A549 (cell line): ENCODE results near the gene CAMKK2. TPM values are rescaled to one million over a fixed set of nuclear protein-coding genes. Genes with fewer than 3 reads are reported as not detected.

ENCODE experiments used
- ATAC-seq, 2 experiments: fragments of 200-7000 bp in 1 of 2; fragments of >200 bp in 1 of 2; cut with Nextera tagmentation in 1 of 2; cut with Tn5 transposase in 1 of 2; 3 replicates each; pipeline versions ENCODE4 v1.8.0 to v1.9.1; 2018 to 2020; ENCODE audit warnings: mild to moderate bottlenecking in 1 of 2, moderate library complexity in 1 of 2
- CTCF ChIA-PET: fragments of 300-600 bp; sonication (Branson Sonifier 250); formaldehyde crosslinking; extraction: SDS; loops from one replicate; lab custom pipeline; 2021; ENCODE audit warnings: antibody characterized with exemption, inconsistent platforms; lab: Yijun Ruan, JAX
- POLR2A ChIA-PET: fragments of 350-600 bp; formaldehyde crosslinking; extraction: SDS; loops from one replicate; lab custom pipeline; 2021; ENCODE audit warnings: antibody characterized with exemption, inconsistent platforms; lab: Yijun Ruan, JAX
- DNase-seq, 2 experiments: peaks; one replicate each; pipeline versions ENCODE4 v3.0.0 to v3.0.0-alpha.2; 2011 to 2016; ENCODE audit warnings: low read depth in 1 of 2, low spot score in 1 of 2
- FAIRE-seq: peaks from 2 replicates; lab custom pipeline; 2011; peaks lifted over from hg19 to GRCh38; lab: Jason Lieb, UNC
- H3K27ac ChIP-seq, 2 experiments: fragments of >200 bp; sonication (Bioruptor Twin); formaldehyde crosslinking; 3 replicates each; pipeline ENCODE4 v1.5.1; 2016 to 2017
- H3K4me1 ChIP-seq: fragments of >200 bp; sonication (Bioruptor Twin); formaldehyde crosslinking; 3 replicates; pipeline ENCODE4 v1.6.1; 2016
- H3K4me2 ChIP-seq: fragments of >200 bp; sonication (Bioruptor Twin); formaldehyde crosslinking; 3 replicates; pipeline ENCODE4 v1.6.1; 2016
- H3K4me3 ChIP-seq: fragments of >200 bp; sonication (Bioruptor Twin); formaldehyde crosslinking; 3 replicates; pipeline ENCODE4 v1.5.1; 2016
- H3K9me3 ChIP-seq: fragments of >200 bp; sonication (Bioruptor Twin); formaldehyde crosslinking; 3 replicates; pipeline ENCODE4 v1.6.1; 2016
- BCL3 ChIP-seq: fragments of >200 bp; sonication (Bioruptor Twin); formaldehyde crosslinking; IDR thresholded peaks from 3 replicates; pipeline ENCODE4 v1.6.1; 2016
- CBX2 ChIP-seq: fragments of 200-600 bp; sonication (generic); IDR thresholded peaks from 2 replicates; pipeline ENCODE4 v1.6.1; 2016; ENCODE audit warnings: low read depth, mild to moderate bottlenecking, borderline replicate concordance
- CBX8 ChIP-seq: fragments of 200-600 bp; sonication (generic); IDR thresholded peaks from 2 replicates; pipeline ENCODE4 v1.6.1; 2016
- CHD2 ChIP-seq: fragments of 150-350 bp; IDR thresholded peaks from 2 replicates; pipeline ENCODE4 v1.6.1; 2014; ENCODE audit warnings: low read length; ENCODE audit not compliant: partially characterized antibody
- CHD4 ChIP-seq: fragments of 200-600 bp; sonication (generic); IDR thresholded peaks from 2 replicates; pipeline ENCODE4 v1.6.1; 2016; ENCODE audit warnings: antibody characterized with exemption, mild to moderate bottlenecking, borderline replicate concordance
- E2F6 ChIP-seq: IDR thresholded peaks from 2 replicates; pipeline ENCODE4 v1.6.1; 2012; ENCODE audit warnings: low read depth, borderline replicate concordance
- EHF ChIP-seq: fragments of 250-450 bp; sonication (Bioruptor Pico); IDR thresholded peaks from 2 replicates; pipeline ENCODE4 v1.5.0; 2020; ENCODE audit warnings: mild to moderate bottlenecking
- EHMT2 ChIP-seq: fragments of 200-600 bp; sonication (generic); IDR thresholded peaks from 2 replicates; pipeline ENCODE4 v1.6.1; 2016; ENCODE audit warnings: antibody characterized with exemption, low read depth, mild to moderate bottlenecking, moderate library complexity
- HDAC2 ChIP-seq: fragments of 200-600 bp; sonication (generic); IDR thresholded peaks from 2 replicates; pipeline ENCODE4 v1.6.1; 2016
- HES2 ChIP-seq: fragments of >200 bp; sonication (Bioruptor Twin); formaldehyde crosslinking; IDR thresholded peaks from 2 replicates; pipeline ENCODE4 v1.6.1; 2016
- HEYL ChIP-seq: fragments of 250-450 bp; sonication (Bioruptor Pico); IDR thresholded peaks from 2 replicates; pipeline ENCODE4 v1.8.0; 2021; ENCODE audit warnings: mild to moderate bottlenecking, moderate library complexity
- HMGXB4 ChIP-seq: fragments of 250-450 bp; sonication (Bioruptor Pico); IDR thresholded peaks from 2 replicates; pipeline ENCODE4 v1.5.0; 2021; ENCODE audit warnings: mild to moderate bottlenecking, moderate library complexity, borderline replicate concordance
- HOXA7 ChIP-seq: fragments of 250-450 bp; sonication (Bioruptor Pico); IDR thresholded peaks from 2 replicates; pipeline ENCODE4 v1.5.0; 2020; ENCODE audit warnings: mild to moderate bottlenecking, moderate library complexity
- JUNB ChIP-seq: fragments of >200 bp; sonication (Bioruptor Twin); formaldehyde crosslinking; IDR thresholded peaks from 2 replicates; pipeline ENCODE4 v1.6.1; 2016
- KDM1A ChIP-seq: fragments of 200-600 bp; sonication (generic); IDR thresholded peaks from 2 replicates; pipeline ENCODE4 v1.6.1; 2016; ENCODE audit warnings: low read depth, mild to moderate bottlenecking
- KDM5A ChIP-seq: fragments of 200-600 bp; sonication (generic); IDR thresholded peaks from 2 replicates; pipeline ENCODE4 v1.6.1; 2016; ENCODE audit warnings: antibody characterized with exemption, mild to moderate bottlenecking
- MAFK ChIP-seq: fragments of 450-650 bp; IDR thresholded peaks from 2 replicates; pipeline ENCODE4 v1.6.1; 2014; ENCODE audit not compliant: partially characterized antibody
- POLR2AphosphoS2 ChIP-seq: conservative IDR thresholded peaks from 2 replicates; pipeline ENCODE4 v1.6.1; 2012; ENCODE audit warnings: low read length, improper control_type of control experiment, inconsistent platforms
- USF2 ChIP-seq: fragments of 450-650 bp; IDR thresholded peaks from 2 replicates; pipeline ENCODE4 v1.6.1; 2014; ENCODE audit warnings: antibody characterized with exemption
- ZFP36 ChIP-seq: fragments of 450-650 bp; IDR thresholded peaks from 2 replicates; pipeline ENCODE4 v1.6.1; 2014; ENCODE audit warnings: borderline replicate concordance; ENCODE audit not compliant: partially characterized antibody
- ZSCAN20 ChIP-seq: fragments of 250-450 bp; sonication (Bioruptor Pico); IDR thresholded peaks from 2 replicates; pipeline ENCODE4 v1.8.0; 2022; ENCODE audit warnings: mild to moderate bottlenecking, moderate library complexity
- WGBS: methylation state at CpG from one replicate; pipeline ENCODE4 v1.1.6; 2017; ENCODE audit errors: missing lambda C conversion rate; 5-methylcytosine and 5-hydroxymethylcytosine counted together
- polyA plus RNA-seq, 4 experiments: library from polyadenylated mRNA; depleted of rRNA in 3 of 4; stranded (reverse); fragments of >200 nt; fragmentation: RNase III in 1 of 4; extraction: RNeasy Plus Mini Kit Qiagen cat#74134 plus additional on column Dnase treatment in 1 of 4; gene quantifications; 2 replicates in 3 of 4; 3 replicates in 1 of 4; pipeline ENCODE4 v1.2.3, GENCODE V29; 2011 to 2017

Gene CAMKK2
- polyA plus RNA-seq, 2 of the 4 experiments (the other 2 are of a cell fraction), result 15.3 to 24.8 TPM

- CTCF ChIA-PET, result interaction anchor here (0.6 to 2.3 kb wide), 7 partner anchors 12 to 237 kb away, joined by 3 to 7 read pairs (median 3); no protein-coding TSS in a partner anchor
- H3K9me3 ChIP-seq, result no peaks in the 10 kb centered on the region
- WGBS, result 43% methylated on average over 7 of the region's 7 CpGs
- no peak for TF ChIP-seq CHD2
- TF ChIP-seq MAFK, result no peak
- no peak for TF ChIP-seq HDAC2
- TF ChIP-seq KDM5A, result no peak
- no peak for TF ChIP-seq POLR2AphosphoS2
- no peak for TF ChIP-seq HOXA7 (CRISPR knock-in tag)
- TF ChIP-seq HMGXB4, result no peak
- TF ChIP-seq HEYL (CRISPR knock-in tag), result no peak
- TF ChIP-seq ZSCAN20 (CRISPR knock-in tag), result no peak
- no peak for TF ChIP-seq EHMT2
- no peak for TF ChIP-seq E2F6
- no peak for TF ChIP-seq USF2
- TF ChIP-seq EHF (CRISPR knock-in tag), result no peak
- TF ChIP-seq BCL3, result no peak
- TF ChIP-seq HES2, result no peak
- TF ChIP-seq CBX2, result no peak
- no peak for TF ChIP-seq CBX8
- TF ChIP-seq, all 56 proteins: peak for 0
- Histone ChIP-seq H3K4me2 (peak overlapping the region; percentile 92), H3K4me1 (peaks cover 13% of the 10 kb centered on the region), H3K27ac (peak overlapping the region; percentile 91 to 95; a peak in 5 of 6 replicates), H3K4me3 (peak overlapping the region; percentile 97)
- no peak for FAIRE-seq
- POLR2A ChIA-PET, result no interaction called here
- peak in 1 of 2 experiments; percentile 29; a peak in 3 of 6 replicates for ATAC-seq
- DNase-seq, result peak; percentile 29 to 31
These were observed 1.3 kb downstream of the CAMKK2 start for GRCh38 chr12:121295116-121295745.

- TF ChIP-seq HDAC2 (0 out of 2 replicates have a peak, but pooled peaks have one; percentile 25), JUNB (no peak), KDM1A (peak; percentile 77; the same call in 1 of the 2 replicates), ZFP36 (peak; percentile 14), MAFK (no peak), CHD4 (no peak), HES2 (no peak), EHMT2 (no peak), E2F6 (no peak)
These were observed 2.2 kb downstream of the CAMKK2 start for GRCh38 chr12:121294151-121294889.

More at GRCh38 chr12:121294151-121294889, 2.2 kb downstream of the CAMKK2 start:
- no peak for DNase-seq
- WGBS, result 92% methylated on average over 10 of the region's 10 CpGs
- Histone ChIP-seq H3K4me3 (no peak overlapping the region), H3K9me3 (no peaks in the 10 kb centered on the region), H3K27ac (no peak overlapping the region), H3K4me1 (peaks cover 13% of the 10 kb centered on the region), H3K4me2 (no peak overlapping the region; the same call in 2 of the 3 replicates)
- FAIRE-seq, result no peak
- ATAC-seq, result no peak
- ChIA-PET CTCF (interaction anchor here (1.4 to 2.3 kb wide), 3 partner anchors 20 to 64 kb away, joined by 3 to 7 read pairs (median 3); no protein-coding TSS in a partner anchor), POLR2A (no interaction called here)
